Spleen (tissue), 11 donors: ENCODE results near the gene RSF1. TPM values are rescaled to one million over a fixed set of nuclear protein-coding genes. Genes with fewer than 3 reads are reported as not detected.
A peak's percentile ranks its signal among the peaks of the same experiment; 100 is the strongest.

Experiments used
- DNase-seq: peaks from one replicate; pipeline ENCODE4 v3.0.0-alpha.2; 2020
- H3K27ac ChIP-seq, 8 donors: fragments of 200-600 bp; sonication (generic) in 7 of 8; 1 replicate in 4 of 8; 2 replicates in 4 of 8; pipeline versions ENCODE4 v1.5.0 to v1.8.0; 2016 to 2021; ENCODE audit warnings: inconsistent platforms in 4 of 8, mild to moderate bottlenecking in 4 of 8, moderate library complexity in 1 of 8
- H3K27me3 ChIP-seq, 7 donors: fragments of 200-600 bp; sonication (generic) in 6 of 7; replicated peaks in 1 of 7; 1 replicate in 4 of 7; 2 replicates in 3 of 7; pipeline versions ENCODE4 v1.5.0 to v1.8.0; 2016 to 2021; ENCODE audit warnings: inconsistent platforms in 3 of 7, mild to moderate bottlenecking in 1 of 7
- H3K36me3 ChIP-seq, 6 donors: fragments of 200-600 bp; sonication (generic) in 5 of 6; 1 replicate in 4 of 6; 2 replicates in 2 of 6; pipeline versions ENCODE4 v1.5.0 to v1.8.0; 2016 to 2021; ENCODE audit warnings: inconsistent platforms in 2 of 6
- H3K4me1 ChIP-seq, 6 donors: fragments of 200-600 bp; sonication (generic) in 5 of 6; 1 replicate in 3 of 6; 2 replicates in 3 of 6; pipeline versions ENCODE4 v1.5.0 to v1.8.0; 2016 to 2021; ENCODE audit warnings: inconsistent platforms in 3 of 6
- H3K4me3 ChIP-seq, 8 donors: fragments of 200-600 bp; sonication (generic) in 7 of 8; 1 replicate in 4 of 8; 2 replicates in 4 of 8; pipeline versions ENCODE4 v1.5.0 to v1.8.0; 2016 to 2021; ENCODE audit warnings: inconsistent platforms in 4 of 8, mild to moderate bottlenecking in 4 of 8, moderate library complexity in 2 of 8
- H3K9me3 ChIP-seq, 8 donors: fragments of 200-600 bp; sonication (generic) in 7 of 8; 1 replicate in 4 of 8; 2 replicates in 4 of 8; pipeline versions ENCODE4 v1.5.0 to v1.8.0; 2016 to 2021; ENCODE audit warnings: inconsistent platforms in 4 of 8
- POLR2A ChIP-seq, 3 donors: fragments of 450-650 bp; IDR thresholded peaks; one replicate each; pipeline ENCODE4 v1.5.1; 2017; ENCODE audit warnings: antibody characterized with exemption in 3 of 3, mild to moderate bottlenecking in 1 of 3
- POLR2AphosphoS5 ChIP-seq, 3 donors: sonication (generic); formaldehyde crosslinking; IDR thresholded peaks; one replicate each; pipeline ENCODE4 v1.5.1; 2017; ENCODE audit warnings: antibody characterized with exemption in 3 of 3
- WGBS, 5 donors: extraction: QIAGEN DNeasy Blood & Tissue Kit in 3 of 5; methylation state at CpG; one replicate each; pipeline versions ENCODE4 v1.1.5 to v1.1.7; 2013 to 2018; 5-methylcytosine and 5-hydroxymethylcytosine counted together
- intact Hi-C: fragments of 100-400 bp; cut with DNase I; formaldehyde crosslinking; loops from one replicate; pipeline ENCODE4 v1.15.0; 2023; ENCODE audit warnings: low total_unique reads
- polyA plus RNA-seq, 3 donors: library from polyadenylated mRNA; stranded (reverse); fragments of 200-250 nt; gene quantifications; one replicate each; pipeline ENCODE4 v1.2.1, GENCODE V29; 2013
- total RNA-seq, 7 donors: library from RNA; depleted of rRNA in 3 of 7; stranded (reverse); fragments of >200 nt in 3 of 7; fragmentation: NEBNext Ultra II Directional in 4 of 7; extraction: Animal tissue kit (Norgen Biotek cat#: 25700) in 4 of 7; gene quantifications; one replicate each; pipeline versions ENCODE4 v1.1.0 to v1.2.1, GENCODE V29; 2016 to 2021
- TF ChIP-seq, protein P1 (sequence below), 11 experiments: fragments of 200-600 bp in 7 of 11; fragments of 450-650 bp in 4 of 11; sonication (generic) in 4 of 11; IDR thresholded peaks in 8 of 11; conservative IDR thresholded peaks in 3 of 11; 1 replicate in 7 of 11; 2 replicates in 4 of 11; pipeline versions ENCODE4 v1.4.0 to v1.8.0; 2016 to 2021; ENCODE audit warnings: antibody characterized with exemption in 11 of 11, inconsistent platforms in 4 of 11, mild to moderate bottlenecking in 1 of 11
- donor health status: healthy with polysubstance abuse.
- donor health status: DM: no; HTN: no; CAD: no; lungs with moderate emphysema.
- donor health status: DM: no; HTN: no; CAD: no.
- donor health status: Bipolar disorder and iron deficiency.
- donor health status: healthy.
- donor health status: DM: no; HTN: no; CAD: no.
- donor health status: DM: yes; HTN: yes; CAD: no.

The RSF1 gene
- total and polyA plus RNA-seq, 10 donors = 6.1 to 82.1 (median 65.0) TPM

DNA sequence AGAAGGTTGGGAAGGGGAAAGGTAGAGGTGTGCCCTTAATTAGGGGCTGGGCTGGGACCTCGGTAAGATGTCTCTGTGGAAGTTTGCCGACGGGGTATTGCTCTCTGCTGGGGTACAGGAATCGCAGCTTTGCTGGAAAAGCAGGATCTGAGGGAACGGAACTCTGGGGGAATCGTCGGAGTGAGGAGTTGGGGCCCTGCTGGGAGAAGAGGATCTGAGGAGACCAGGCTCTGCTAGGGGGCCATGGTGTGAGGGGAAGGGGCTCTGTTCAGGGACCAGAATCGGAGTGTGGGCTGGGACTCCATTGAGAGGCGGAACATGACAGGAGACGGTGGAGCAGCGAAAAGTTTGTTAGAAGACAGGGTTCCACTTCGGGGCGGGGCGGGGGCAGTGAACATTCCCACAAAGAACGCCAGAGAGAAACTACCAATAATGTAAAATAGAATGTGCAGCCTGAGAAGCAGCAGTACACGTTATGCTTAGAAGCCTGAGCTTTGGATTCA, 878 bp upstream of the RSF1 start:
- Histone ChIP-seq H3K4me1 (peaks cover 14 to 64% (median 45%) of the 10 kb centered on the region in 6 donors), H3K9me3 (no peaks in the 10 kb centered on the region), H3K4me3 (peak overlapping the region; percentile 97 to 100 (median 99)), H3K27me3 (no peaks in the 10 kb centered on the region), H3K27ac (peak overlapping the region; percentile 44 to 99 (median 98)), H3K36me3 (no peaks in the 10 kb centered on the region)
- 1 to 2% (median 2%) methylated on average over 16 of the region's 16 CpGs for WGBS, 5 donors
- intact Hi-C loops = loop anchor here (5.0 kb wide), 1 partner anchor 176 kb away; no protein-coding TSS in a partner anchor
- peak; percentile 81 for DNase-seq
- TF ChIP-seq POLR2A (IDR thresholded peaks at IDR 0.05) (no peak), POLR2AphosphoS5 (IDR thresholded peaks at IDR 0.05) (no peak)
- TF ChIP-seq, protein P1, sequence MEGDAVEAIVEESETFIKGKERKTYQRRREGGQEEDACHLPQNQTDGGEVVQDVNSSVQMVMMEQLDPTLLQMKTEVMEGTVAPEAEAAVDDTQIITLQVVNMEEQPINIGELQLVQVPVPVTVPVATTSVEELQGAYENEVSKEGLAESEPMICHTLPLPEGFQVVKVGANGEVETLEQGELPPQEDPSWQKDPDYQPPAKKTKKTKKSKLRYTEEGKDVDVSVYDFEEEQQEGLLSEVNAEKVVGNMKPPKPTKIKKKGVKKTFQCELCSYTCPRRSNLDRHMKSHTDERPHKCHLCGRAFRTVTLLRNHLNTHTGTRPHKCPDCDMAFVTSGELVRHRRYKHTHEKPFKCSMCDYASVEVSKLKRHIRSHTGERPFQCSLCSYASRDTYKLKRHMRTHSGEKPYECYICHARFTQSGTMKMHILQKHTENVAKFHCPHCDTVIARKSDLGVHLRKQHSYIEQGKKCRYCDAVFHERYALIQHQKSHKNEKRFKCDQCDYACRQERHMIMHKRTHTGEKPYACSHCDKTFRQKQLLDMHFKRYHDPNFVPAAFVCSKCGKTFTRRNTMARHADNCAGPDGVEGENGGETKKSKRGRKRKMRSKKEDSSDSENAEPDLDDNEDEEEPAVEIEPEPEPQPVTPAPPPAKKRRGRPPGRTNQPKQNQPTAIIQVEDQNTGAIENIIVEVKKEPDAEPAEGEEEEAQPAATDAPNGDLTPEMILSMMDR (IDR thresholded peaks at IDR 0.05 in 8 of 11, conservative IDR thresholded peaks at IDR 0.05 in 3 of 11) = no peak

DNA sequence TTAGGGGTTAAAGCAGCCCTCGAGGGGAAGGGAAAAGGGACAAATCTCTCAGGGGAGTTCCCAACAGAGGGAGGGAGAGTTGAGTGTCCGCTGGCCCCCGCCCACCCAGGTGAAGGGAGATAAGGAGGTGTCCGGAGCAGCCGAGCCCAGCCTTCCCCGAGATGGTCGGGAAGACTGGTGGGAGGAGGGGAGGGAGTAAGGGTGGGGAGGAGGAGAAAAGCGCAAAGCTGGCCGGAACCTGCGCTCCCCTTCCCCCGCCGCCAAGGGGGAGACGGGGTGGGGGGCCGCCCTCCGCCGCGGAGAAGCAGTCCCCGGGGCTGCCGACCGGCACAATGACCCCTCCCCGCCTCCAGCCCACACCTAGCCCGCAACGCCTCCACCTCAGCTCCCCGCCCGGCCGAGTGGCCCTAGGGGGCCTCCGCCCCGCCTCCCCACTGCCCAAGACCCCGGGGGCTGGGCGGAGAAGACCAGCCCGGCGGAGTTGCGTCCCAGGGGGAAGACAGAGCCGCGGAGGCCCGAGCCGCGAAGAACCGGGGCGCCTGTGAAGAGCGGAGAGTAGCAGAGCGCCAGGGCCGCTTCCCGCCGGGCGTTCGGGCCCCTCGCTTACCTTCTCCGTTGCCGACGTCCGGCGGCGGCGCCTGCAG, 479 bp downstream of the RSF1 start:
- peaks cover 14 to 77% (median 51%) of the 10 kb centered on the region in 6 donors for H3K4me1 ChIP-seq
- peak overlapping the region; percentile 97 to 100 (median 99) for H3K4me3 ChIP-seq
- intact Hi-C loops = loop anchor here (5.0 kb wide), 1 partner anchor 177 kb away; no protein-coding TSS in a partner anchor
- TF ChIP-seq, protein P1 (IDR thresholded peaks at IDR 0.05 in 8 of 11, conservative IDR thresholded peaks at IDR 0.05 in 3 of 11) = no peak
- no peak for TF ChIP-seq POLR2A (IDR thresholded peaks at IDR 0.05)
- TF ChIP-seq POLR2AphosphoS5 (IDR thresholded peaks at IDR 0.05) = no peak
- peak overlapping the region; percentile 89 to 99 (median 98) for H3K27ac ChIP-seq
- WGBS, 5 donors = 0 to 1% (median 1%) methylated on average over 36 to 50 of the region's 55 CpGs
- no peaks in the 10 kb centered on the region for H3K27me3 ChIP-seq
- peaks cover 0 to 3% (median 1%) of the 10 kb centered on the region in 8 donors for H3K9me3 ChIP-seq
- no peaks in the 10 kb centered on the region for H3K36me3 ChIP-seq
- DNase-seq = no peak

DNA sequence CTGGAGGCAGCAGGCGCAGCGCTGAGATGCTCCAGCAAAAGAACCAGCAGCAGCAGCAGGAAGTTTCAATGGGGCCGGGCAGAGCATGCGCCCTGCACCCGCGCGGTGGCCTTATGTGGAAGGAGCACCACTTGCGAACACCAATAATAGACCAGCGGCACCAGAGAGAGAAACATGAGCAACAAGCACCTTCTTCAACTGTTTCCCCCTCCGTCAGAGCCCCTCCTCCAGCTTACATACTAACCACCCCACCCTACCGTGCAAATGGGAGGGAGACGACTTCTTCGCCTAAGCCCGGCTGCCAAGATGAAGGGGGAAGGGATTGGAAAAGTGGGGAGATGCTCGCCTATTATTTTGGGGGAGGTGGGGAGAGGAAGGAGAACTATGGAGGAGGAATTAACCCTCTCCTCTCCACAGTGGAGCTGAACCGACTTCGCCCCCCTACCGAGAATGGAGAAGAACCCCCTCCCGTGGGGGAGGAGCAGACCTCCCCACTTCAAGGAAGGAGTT, 1.1 kb downstream of the RSF1 start:
- 0 to 1% (median 1%) methylated on average over 19 of the region's 19 CpGs for WGBS, 5 donors
- TF ChIP-seq, protein P1 (IDR thresholded peaks at IDR 0.05 in 8 of 11, conservative IDR thresholded peaks at IDR 0.05 in 3 of 11) = peak in 8 of 11 experiments; percentile 15 to 56 (median 40)
- peak; percentile 81 to 93 (median 91) for TF ChIP-seq POLR2AphosphoS5 (IDR thresholded peaks at IDR 0.05)
- peak in 1 of 3 donors; percentile 73 for TF ChIP-seq POLR2A (IDR thresholded peaks at IDR 0.05)
- Histone ChIP-seq H3K4me1 (peaks cover 14 to 81% (median 52%) of the 10 kb centered on the region in 6 donors), H3K27ac (peak overlapping the region; percentile 89 to 99 (median 98)), H3K9me3 (peaks cover 0 to 8% (median 7%) of the 10 kb centered on the region in 8 donors), H3K36me3 (no peaks in the 10 kb centered on the region), H3K4me3 (peak overlapping the region; percentile 97 to 100 (median 99)), H3K27me3 (no peaks in the 10 kb centered on the region)
- intact Hi-C loops = no loop called here
- peak; percentile 96 for DNase-seq

DNA sequence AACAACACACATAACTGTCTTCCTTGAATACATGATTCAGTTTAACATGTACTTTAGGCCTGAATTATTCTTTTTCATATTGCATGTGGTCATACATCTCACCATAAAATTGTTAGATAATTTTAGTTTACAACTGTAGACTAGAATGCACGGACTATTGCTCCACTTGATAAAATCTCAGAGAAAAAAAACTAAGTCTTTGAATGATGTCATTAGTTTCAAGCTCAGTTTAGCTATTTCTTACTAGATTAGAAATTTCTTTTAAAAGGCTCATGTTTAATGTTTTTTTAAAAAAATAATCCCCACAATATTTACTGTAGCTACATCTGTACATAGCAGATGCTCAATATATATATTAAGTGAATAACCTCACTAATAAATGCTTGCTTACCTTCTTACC, 5.1 kb downstream of the RSF1 start:
- Histone ChIP-seq H3K27me3 (no peaks in the 10 kb centered on the region), H3K4me1 (peaks cover 14 to 78% (median 37%) of the 10 kb centered on the region in 6 donors), H3K27ac (no peak overlapping the region), H3K9me3 (peaks cover 0 to 10% (median 8%) of the 10 kb centered on the region in 8 donors), H3K36me3 (peaks cover 0 to 31% (median 6%) of the 10 kb centered on the region in 6 donors), H3K4me3 (no peak overlapping the region)
- no peak for TF ChIP-seq POLR2A (IDR thresholded peaks at IDR 0.05)
- TF ChIP-seq, protein P1 (IDR thresholded peaks at IDR 0.05 in 8 of 11, conservative IDR thresholded peaks at IDR 0.05 in 3 of 11) = no peak
- TF ChIP-seq POLR2AphosphoS5 (IDR thresholded peaks at IDR 0.05) = no peak
- DNase-seq = no peak
- intact Hi-C loops = no loop called here
- WGBS, 5 donors = 78 to 94% (median 86%) methylated on average over 1 of the region's 1 CpG
